Adipocyte (in vitro differentiated cells): ENCODE results near the gene ANKRD50.

ENCODE experiments used
- DNase-seq: peaks from one replicate; pipeline ENCODE4 v3.0.0-alpha.2; 2015; ENCODE audit warnings: low read depth
- H3K27me3 ChIP-seq: replicated peaks from 2 replicates; pipeline ENCODE4 v1.7.0; 2013; ENCODE audit warnings: mild to moderate bottlenecking, low read length, moderate library complexity; ENCODE audit not compliant: control insufficient read depth, insufficient read depth
- H3K36me3 ChIP-seq: 2 replicates; pipeline ENCODE4 v1.7.0; 2013; ENCODE audit warnings: low read length, mild to moderate bottlenecking, moderate library complexity; ENCODE audit not compliant: control insufficient read depth, insufficient read depth, severe bottlenecking
- H3K4me1 ChIP-seq: 2 replicates; pipeline ENCODE4 v1.7.0; 2013; ENCODE audit warnings: mild to moderate bottlenecking, low read length, moderate library complexity; ENCODE audit not compliant: control insufficient read depth, insufficient read depth
- H3K4me3 ChIP-seq: 2 replicates; pipeline ENCODE4 v1.7.0; 2013; ENCODE audit warnings: mild to moderate bottlenecking, low read length, moderate library complexity
- H3K9ac ChIP-seq: 2 replicates; pipeline ENCODE4 v1.7.0; 2013; ENCODE audit warnings: mild to moderate bottlenecking, low read length, moderate library complexity
- H3K9me3 ChIP-seq: 2 replicates; pipeline ENCODE4 v1.7.0; 2013; ENCODE audit warnings: mild to moderate bottlenecking, low read length, moderate library complexity; ENCODE audit not compliant: control insufficient read depth

ANKRD50 gene

GRCh38 chr4:124737619-124738018, 25.1 kb upstream of the ANKRD50 start:
- Histone ChIP-seq H3K9me3 (no peaks in the 10 kb centered on the region), H3K9ac (no peak overlapping the region)
- DNase-seq = no peak

DNA sequence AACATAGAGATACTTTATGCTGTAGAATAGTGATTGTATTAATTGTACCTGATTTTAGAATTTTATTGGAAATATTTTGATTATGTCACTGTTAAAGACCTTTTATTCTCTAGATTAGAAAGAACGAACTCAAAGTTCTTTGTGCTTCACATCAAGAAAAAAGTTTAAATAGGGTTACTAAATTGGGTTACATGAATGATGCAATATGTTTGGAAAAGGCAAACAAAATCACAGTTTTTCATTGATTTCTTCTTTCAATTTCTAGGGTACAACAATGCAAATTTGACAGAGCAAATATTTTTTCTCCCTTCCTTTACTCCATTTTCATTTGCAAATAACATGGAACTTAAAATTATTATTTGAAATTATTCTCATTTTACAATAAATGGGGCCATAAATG, 24.0 kb upstream of the ANKRD50 start:
- Histone ChIP-seq H3K36me3 (no peaks in the 10 kb centered on the region), H3K9me3 (no peaks in the 10 kb centered on the region), H3K4me3 (no peak overlapping the region), H3K27me3 (no peaks in the 10 kb centered on the region), H3K4me1 (peaks cover 11% of the 10 kb centered on the region), H3K9ac (no peak overlapping the region)
- no peak for DNase-seq

More at GRCh38 chr4:124737619-124738018, 25.1 kb upstream of the ANKRD50 start:
- H3K4me3 ChIP-seq = no peak overlapping the region
- no peaks in the 10 kb centered on the region for H3K36me3 ChIP-seq
- H3K4me1 ChIP-seq = peaks cover 11% of the 10 kb centered on the region
- H3K27me3 ChIP-seq = no peaks in the 10 kb centered on the region

DNA sequence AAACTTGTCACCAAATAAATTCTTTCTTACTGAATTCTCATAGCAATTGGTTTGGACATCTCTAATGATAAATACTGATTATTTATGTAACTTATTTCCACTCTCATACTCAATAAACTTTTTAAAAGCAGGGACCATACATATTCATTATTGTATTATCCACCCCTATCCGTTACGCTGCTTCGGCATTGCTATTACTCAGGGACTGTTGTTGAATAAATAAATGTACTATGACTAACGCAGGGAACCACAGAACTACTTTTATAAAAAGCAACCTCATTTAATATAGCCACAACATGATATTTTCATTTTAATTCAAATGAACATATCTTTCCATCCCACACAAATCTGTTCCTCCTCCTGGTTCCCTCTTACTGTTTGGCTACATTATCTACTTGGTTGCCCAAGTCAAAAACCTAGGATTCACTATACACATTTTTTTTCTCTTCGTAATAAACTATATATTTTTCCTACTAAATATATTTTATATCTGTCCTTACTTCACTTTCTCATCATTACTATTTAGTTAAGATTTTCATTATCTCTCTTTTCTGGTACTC, 14.9 kb upstream of the ANKRD50 start:
- Histone ChIP-seq H3K4me1 (no peaks in the 10 kb centered on the region), H3K9me3 (no peaks in the 10 kb centered on the region), H3K36me3 (no peaks in the 10 kb centered on the region), H3K9ac (no peak overlapping the region), H3K27me3 (no peaks in the 10 kb centered on the region), H3K4me3 (no peak overlapping the region)
- no peak for DNase-seq

- DNase-seq = no peak
- Histone ChIP-seq H3K36me3 (no peaks in the 10 kb centered on the region), H3K27me3 (no peaks in the 10 kb centered on the region), H3K4me3 (no peak overlapping the region), H3K9ac (no peak overlapping the region), H3K9me3 (no peaks in the 10 kb centered on the region), H3K4me1 (no peaks in the 10 kb centered on the region)
Observed at GRCh38 chr4:124726269-124726668, 13.7 kb upstream of the ANKRD50 start.

- H3K27me3 ChIP-seq = no peaks in the 10 kb centered on the region
- no peaks in the 10 kb centered on the region for H3K36me3 ChIP-seq
- no peaks in the 10 kb centered on the region for H3K9me3 ChIP-seq
- H3K4me3 ChIP-seq = no peak overlapping the region
- H3K4me1 ChIP-seq = no peaks in the 10 kb centered on the region
- H3K9ac ChIP-seq = no peak overlapping the region
- DNase-seq = no peak
Observed at GRCh38 chr4:124722071-124722470, 9.5 kb upstream of the ANKRD50 start.

- peaks cover 8% of the 10 kb centered on the region for H3K4me1 ChIP-seq
- H3K4me3 ChIP-seq = no peak overlapping the region
- H3K9me3 ChIP-seq = no peaks in the 10 kb centered on the region
- H3K36me3 ChIP-seq = no peaks in the 10 kb centered on the region
- H3K27me3 ChIP-seq = no peaks in the 10 kb centered on the region
- DNase-seq = no peak
- H3K9ac ChIP-seq = no peak overlapping the region
Observed at GRCh38 chr4:124717101-124717500, 4.6 kb upstream of the ANKRD50 start.

GRCh38 chr4:124713185-124713592, 657 bp upstream of the ANKRD50 start:
- Histone ChIP-seq H3K4me3 (peak overlapping the region; percentile 85), H3K27me3 (no peaks in the 10 kb centered on the region), H3K9me3 (no peaks in the 10 kb centered on the region), H3K9ac (peak overlapping the region; percentile 94), H3K4me1 (peaks cover 34% of the 10 kb centered on the region), H3K36me3 (no peaks in the 10 kb centered on the region)
- DNase-seq = peak; percentile 80

- Histone ChIP-seq H3K27me3 (no peaks in the 10 kb centered on the region), H3K9me3 (no peaks in the 10 kb centered on the region), H3K9ac (peak overlapping the region; percentile 91), H3K4me1 (peaks cover 34% of the 10 kb centered on the region), H3K36me3 (peaks cover 8% of the 10 kb centered on the region), H3K4me3 (peak overlapping the region; percentile 94)
- DNase-seq = peak; percentile 84
Observed at GRCh38 chr4:124711471-124712371, 811 bp downstream of the ANKRD50 start.

DNA sequence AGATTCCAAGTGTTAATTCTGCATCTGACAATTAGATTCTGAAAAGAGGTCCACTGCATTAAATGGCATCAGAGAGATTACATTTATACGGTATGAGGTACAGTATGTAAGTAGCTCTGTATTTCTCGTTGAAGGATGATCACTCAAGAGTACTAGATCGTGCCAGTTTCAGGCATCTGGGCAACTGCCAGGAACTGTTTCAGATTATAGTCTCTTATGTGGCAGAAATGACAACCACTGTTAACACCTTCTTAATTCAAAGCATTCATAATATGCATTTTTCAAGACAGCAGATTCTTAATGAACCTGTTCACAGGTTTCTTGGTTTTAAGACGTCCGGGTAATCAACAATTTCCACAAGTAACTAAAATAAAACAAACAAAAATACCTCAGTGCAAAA, 1.6 kb downstream of the ANKRD50 start:
- Histone ChIP-seq H3K9me3 (no peaks in the 10 kb centered on the region), H3K4me1 (peaks cover 34% of the 10 kb centered on the region), H3K27me3 (no peaks in the 10 kb centered on the region), H3K4me3 (peak overlapping the region; percentile 94), H3K36me3 (peaks cover 11% of the 10 kb centered on the region), H3K9ac (peak overlapping the region; percentile 91)
- DNase-seq = peak; percentile 62

DNA sequence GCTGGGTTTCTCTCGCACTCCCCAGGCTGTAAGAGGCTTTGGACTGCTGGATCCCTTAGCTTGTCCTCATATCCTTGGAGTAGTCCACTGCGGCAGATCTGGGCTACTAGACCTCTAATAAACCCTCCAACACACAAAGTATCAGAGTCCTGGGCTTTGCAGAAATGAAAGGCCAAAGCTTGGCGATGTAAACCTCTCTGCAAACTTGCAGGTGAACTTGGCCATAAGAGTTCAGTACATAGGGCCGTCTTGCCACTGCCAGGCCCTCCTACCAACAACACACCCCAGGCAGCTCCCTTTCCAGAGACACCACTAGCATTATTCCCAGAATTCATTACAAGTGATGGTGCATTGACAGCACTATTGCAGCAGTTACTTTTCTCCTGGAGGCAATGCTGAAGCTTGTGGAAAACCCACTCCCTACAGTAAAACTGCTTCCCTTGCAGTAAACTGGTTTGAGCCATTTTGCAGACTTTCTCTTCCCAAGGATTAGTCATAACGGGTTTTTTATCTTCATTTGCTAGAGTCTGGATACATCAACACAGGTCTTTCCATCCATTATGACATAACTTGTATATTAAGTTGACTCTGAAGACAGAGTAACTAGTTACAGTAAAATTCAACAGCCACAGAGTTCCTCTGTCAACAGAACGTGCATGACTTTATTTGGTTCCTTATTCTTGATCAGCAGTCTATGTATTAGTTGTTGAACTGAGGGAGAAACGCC, 2.4 kb downstream of the ANKRD50 start:
- Histone ChIP-seq H3K4me3 (peak overlapping the region; percentile 94), H3K9ac (peak overlapping the region; percentile 91), H3K4me1 (peaks cover 34% of the 10 kb centered on the region), H3K36me3 (peaks cover 11% of the 10 kb centered on the region), H3K27me3 (no peaks in the 10 kb centered on the region), H3K9me3 (no peaks in the 10 kb centered on the region)
- peak; percentile 28 for DNase-seq
